Stimulated activated naive CD4-positive, alpha-beta T cell (primary cell): Measurements from ENCODE around the gene STPG3.
A peak's percentile ranks its signal among the peaks of the same experiment; 100 is the strongest.

Source experiments
- DNase-seq, 6 experiments: peaks; one replicate each; lab custom pipeline; 2025; lab: John Stamatoyannopoulos, UW

STPG3 gene

GRCh38 chr9:137302118-137302448 lies 51.0 kb downstream of the STPG3 start, which contains the start of gene NRARP:
Gene NRARP, minus strand, starts transcription at chr9:137302271. Its CDS starts 343 bp downstream, at chr9:137301928.
- DNase-seq, result peak; percentile 82 to 93 (median 91)

DNA sequence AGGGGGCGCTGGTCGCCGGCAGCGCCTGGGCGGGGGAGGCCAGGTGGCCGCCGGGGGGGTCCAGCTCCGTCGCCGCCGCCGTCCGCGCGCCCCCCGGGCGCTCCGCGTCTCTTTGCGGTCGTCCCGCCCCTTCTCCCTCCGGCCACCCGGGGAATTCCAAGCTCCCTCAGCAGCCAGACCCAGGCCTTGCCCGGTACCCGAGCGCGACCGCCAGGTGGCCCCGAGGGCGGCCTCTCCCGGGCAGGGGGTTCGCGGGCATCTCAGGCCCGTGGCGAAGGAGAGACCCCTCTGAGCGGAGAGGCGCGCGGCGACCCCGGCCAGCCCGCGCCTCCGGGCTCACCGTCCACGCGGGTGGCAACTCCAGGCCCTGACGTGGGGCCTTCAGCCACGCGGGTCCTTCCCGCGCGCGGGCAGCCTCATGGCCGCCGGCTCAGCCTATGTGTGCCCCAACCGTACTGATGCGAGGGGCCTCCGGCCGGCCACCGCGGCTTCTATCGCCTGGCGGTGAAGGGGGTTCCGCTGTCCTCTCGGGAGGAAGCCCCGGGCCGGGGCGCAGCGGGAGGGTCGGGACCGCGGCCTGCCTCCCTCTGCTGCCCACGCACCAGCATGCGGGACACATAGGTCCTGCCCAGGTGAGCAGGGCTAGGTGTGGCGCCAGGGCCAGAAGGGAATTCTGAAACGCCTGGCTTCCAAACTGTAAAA lies 51.5 kb downstream of the STPG3 start:
- DNase-seq, result no peak
